Lung (tissue), 12 donors: ENCODE results near the gene CNGA3. TPM values are rescaled to one million over a fixed set of nuclear protein-coding genes. Genes with fewer than 3 reads are reported as not detected.
"Not testable (repeated sequence)": the region's sequence is repeated elsewhere in the genome, so short reads cannot be mapped to it uniquely, and the experiment has no call there.

ENCODE experiments used
- ATAC-seq: fragments of 200-7000 bp; cut with Tn5 transposase; one replicate; pipeline ENCODE4 v1.9.1; 2020; ENCODE audit warnings: moderate number of reproducible peaks; ENCODE audit not compliant: insufficient read depth, low FRiP score
- DNase-seq, 3 donors: peaks; one replicate each; pipeline ENCODE4 v3.0.0-alpha.2; 2013 to 2017
- H3K27ac ChIP-seq, 2 donors: one replicate each; pipeline ENCODE4 v1.5.1; 2013; ENCODE audit warnings: mild to moderate bottlenecking in 2 of 2, moderate library complexity in 2 of 2, control low read depth in 1 of 2, inconsistent platforms in 1 of 2, low read depth in 1 of 2, low read length in 1 of 2
- H3K27me3 ChIP-seq, 3 donors: one replicate each; pipeline ENCODE4 v1.5.1; 2013; ENCODE audit warnings: low read length in 2 of 3; ENCODE audit not compliant: control insufficient read depth in 3 of 3, insufficient read depth in 3 of 3
- H3K36me3 ChIP-seq, 4 donors: one replicate each; pipeline ENCODE4 v1.5.1; 2013; ENCODE audit warnings: low read length in 4 of 4, mild to moderate bottlenecking in 1 of 4, moderate library complexity in 1 of 4; ENCODE audit not compliant: control insufficient read depth in 4 of 4, insufficient read depth in 4 of 4
- H3K4me1 ChIP-seq, 5 donors: one replicate each; pipeline ENCODE4 v1.5.1; 2013; ENCODE audit warnings: low read length in 5 of 5, mild to moderate bottlenecking in 2 of 5, moderate library complexity in 1 of 5; ENCODE audit not compliant: control insufficient read depth in 5 of 5, insufficient read depth in 5 of 5
- H3K4me3 ChIP-seq: one replicate; pipeline ENCODE4 v1.5.1; 2013; ENCODE audit warnings: mild to moderate bottlenecking, control low read depth, moderate library complexity
- H3K9ac ChIP-seq, 2 donors: one replicate each; pipeline ENCODE4 v1.5.1; 2013; ENCODE audit warnings: low read length in 2 of 2, control low read depth in 1 of 2; ENCODE audit not compliant: insufficient read depth in 1 of 2
- H3K9me3 ChIP-seq, 4 donors: one replicate each; pipeline ENCODE4 v1.5.1; 2013; ENCODE audit warnings: low read length in 3 of 4, mild to moderate bottlenecking in 1 of 4, moderate library complexity in 1 of 4; ENCODE audit not compliant: control insufficient read depth in 4 of 4, insufficient read depth in 3 of 4
- CTCF ChIP-seq: IDR thresholded peaks from 2 replicates; pipeline ENCODE4 v1.5.1; 2012; ENCODE audit warnings: mild to moderate bottlenecking; ENCODE audit errors: control extremely low read depth, extremely low read depth
- WGBS, 2 donors: extraction: QIAGEN DNeasy Blood & Tissue Kit; methylation state at CpG; one replicate each; pipeline ENCODE4 v1.1.7; 2013; 5-methylcytosine and 5-hydroxymethylcytosine counted together
- polyA plus RNA-seq, 2 donors: library from polyadenylated mRNA; stranded (reverse); fragments of 200-250 nt; gene quantifications; one replicate each; pipeline ENCODE4 v1.2.1, GENCODE V29; 2013
- total RNA-seq, 2 donors: library from RNA; depleted of rRNA in 1 of 2; stranded (reverse); fragments of >200 nt in 1 of 2; gene quantifications; one replicate each; pipeline ENCODE4 v1.2.1, GENCODE V29; 2014 to 2021
- donor health status: control.
- donor health status: control.
- donor health status: Bipolar disorder and iron deficiency.
- donor health status: healthy.
- donor health status: DM: yes; HTN: yes; CAD: no.

The CNGA3 gene
- total and polyA plus RNA-seq, 4 donors, result 0.06 to 0.40 (median 0.18) TPM

- 85 to 96% methylated on average over 3 of the region's 3 CpGs for WGBS, 2 donors
- TF ChIP-seq CTCF, result no peak
- DNase-seq, result no peak
- no peak overlapping the region for H3K4me3 ChIP-seq
- ATAC-seq, result no peak
- no peaks in the 10 kb centered on the region for H3K4me1 ChIP-seq
- no peak overlapping the region for H3K27ac ChIP-seq
- H3K9me3 ChIP-seq, result peaks cover 0 to 9% (median 0%) of the 10 kb centered on the region in 4 donors
- H3K27me3 ChIP-seq, result no peaks in the 10 kb centered on the region
- H3K36me3 ChIP-seq, result no peaks in the 10 kb centered on the region
- H3K9ac ChIP-seq, result no peak overlapping the region
Measured at GRCh38 chr2:98434492-98434891, 88.2 kb downstream of the CNGA3 start.

- H3K27me3 ChIP-seq, DNase-seq, ATAC-seq, H3K4me1 ChIP-seq, H3K4me3 ChIP-seq, H3K36me3 ChIP-seq, H3K9me3 ChIP-seq, H3K9ac ChIP-seq, H3K27ac ChIP-seq: not testable (repeated sequence)
- WGBS, 2 donors, result 89 to 95% methylated on average over 4 of the region's 4 CpGs
Measured at GRCh38 chr2:98435670-98436069, 89.4 kb downstream of the CNGA3 start.

GRCh38 chr2:98436734-98437133 lies 90.5 kb downstream of the CNGA3 start:
- H3K9ac ChIP-seq, result no peak overlapping the region
- peaks cover 0 to 9% (median 0%) of the 10 kb centered on the region in 4 donors for H3K9me3 ChIP-seq
- H3K4me3 ChIP-seq, result no peak overlapping the region
- no peak for TF ChIP-seq CTCF
- WGBS, 2 donors, result 70 to 79% methylated on average over 4 of the region's 4 CpGs
- DNase-seq (no peak), ATAC-seq (peak; percentile 47)
- H3K27me3 ChIP-seq, result no peaks in the 10 kb centered on the region
- H3K36me3 ChIP-seq, result no peaks in the 10 kb centered on the region
- H3K4me1 ChIP-seq, result no peaks in the 10 kb centered on the region
- H3K27ac ChIP-seq, result no peak overlapping the region

- no peak for TF ChIP-seq CTCF
- Histone ChIP-seq H3K27ac (no peak overlapping the region), H3K4me1 (no peaks in the 10 kb centered on the region), H3K4me3 (no peak overlapping the region), H3K27me3 (no peaks in the 10 kb centered on the region), H3K36me3 (no peaks in the 10 kb centered on the region), H3K9ac (no peak overlapping the region), H3K9me3 (peaks cover 0 to 6% (median 0%) of the 10 kb centered on the region in 4 donors)
- no peak for ATAC-seq
- DNase-seq, result no peak
- WGBS, 2 donors, result 89 to 91% methylated on average over 1 of the region's 1 CpG
Measured at GRCh38 chr2:98438190-98439133, 92.2 kb downstream of the CNGA3 start.
